Left cardiac atrium (tissue), 4 donors: Measurements from ENCODE around the gene GAS2L1. TPM values are rescaled to one million over a fixed set of nuclear protein-coding genes. Genes with fewer than 3 reads are reported as not detected.

Experiments used
- ATAC-seq, 2 donors: fragments of 200-7000 bp; cut with Tn5 transposase; one replicate each; pipeline ENCODE4 v1.9.1; 2020; ENCODE audit warnings: mild to moderate bottlenecking in 2 of 2, moderate library complexity in 2 of 2
- DNase-seq: peaks from one replicate; pipeline ENCODE4 v3.0.0-alpha.2; 2020
- intact Hi-C, 2 donors: fragments of 100-400 bp; cut with DNase I; formaldehyde crosslinking; loops; one replicate each; pipeline versions ENCODE4 v1.14.1 to v1.15.1; 2022 to 2023
- total RNA-seq, 2 donors: library from RNA; stranded (reverse); fragmentation: NEBNext Ultra II Directional; extraction: Animal tissue kit (Norgen Biotek cat#: 25700); gene quantifications; one replicate each; pipeline ENCODE4 v1.2.1, GENCODE V29; 2021
- donor health status: DM: no; HTN: yes; CAD: no.
- donor health status: DM: no; HTN: yes; CAD: no; lungs with severe emphysema.
- donor health status: DM: yes; HTN: yes; CAD: no.
- donor health status: Dilated cardiomyopathy.

The GAS2L1 gene
- total RNA-seq, 2 donors from 2014 or later = 20.1 to 25.2 TPM

DNA sequence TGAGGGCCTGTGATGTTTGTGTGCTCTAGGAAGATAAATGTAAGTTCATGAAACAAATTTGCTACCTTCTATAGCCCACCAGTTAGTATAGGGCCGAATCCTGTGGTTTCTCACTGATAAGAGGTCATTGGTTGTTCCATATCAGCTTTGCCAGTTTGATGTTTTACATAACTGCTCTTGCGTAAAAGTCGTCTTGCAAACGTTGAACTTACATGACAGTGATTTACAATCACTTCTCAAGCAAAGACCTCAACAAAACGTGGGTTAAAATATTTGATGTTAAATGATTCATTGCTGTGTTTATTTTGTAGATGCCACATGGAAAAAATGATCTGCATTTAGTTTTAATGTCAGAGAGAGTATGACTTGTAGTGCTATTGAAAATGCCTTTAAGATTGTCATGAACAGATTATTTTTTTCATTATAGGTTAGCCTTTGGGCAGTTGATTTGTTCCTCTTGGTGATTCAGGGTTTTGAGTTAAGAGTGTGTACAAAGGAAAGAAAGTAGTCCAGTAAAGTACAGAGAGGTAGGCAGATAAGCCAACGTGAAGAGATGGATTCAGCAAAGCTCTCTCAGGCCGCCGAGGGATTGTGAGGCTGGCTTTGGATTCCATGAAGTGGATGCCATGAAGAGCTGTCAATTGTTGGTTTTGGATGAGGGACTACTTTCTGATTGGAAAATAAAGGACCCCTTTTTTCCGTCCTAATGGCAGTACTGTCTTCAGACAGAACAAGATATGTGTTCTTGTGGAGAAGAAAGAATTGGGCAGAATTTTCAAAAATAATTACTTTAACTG is 35.8 kb upstream of the GAS2L1 start:
- DNase-seq = no peak
- ATAC-seq = no peak
- intact Hi-C loops = loop anchor here in 1 of 2 donors (5.0 kb wide), 1 partner anchor 37 kb away; the partner anchor contains the start of gene GAS2L1

DNA sequence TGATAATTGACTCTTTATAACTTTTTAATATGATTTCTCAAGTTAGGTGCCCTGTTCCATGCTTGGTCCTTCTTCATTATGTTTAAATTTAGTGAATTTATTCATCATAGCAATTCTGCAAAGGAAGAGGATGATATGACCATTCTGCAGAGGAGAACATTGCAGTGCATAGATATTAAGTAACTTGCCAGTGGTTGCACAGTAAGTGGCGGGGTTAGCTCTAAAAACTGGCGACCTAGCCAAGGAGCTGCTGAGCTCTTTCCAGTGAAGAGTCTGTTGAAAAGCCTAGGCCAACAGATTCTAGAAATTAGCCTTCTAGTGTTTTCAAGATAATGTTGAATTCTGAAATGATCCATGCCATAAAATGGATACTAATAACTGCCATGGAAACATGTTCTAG is 33.8 kb upstream of the GAS2L1 start:
- DNase-seq = no peak
- ATAC-seq = no peak
- intact Hi-C loops = loop anchor here in 1 of 2 donors (5.0 kb wide), 1 partner anchor 35 kb away; the partner anchor contains the start of gene GAS2L1

DNA sequence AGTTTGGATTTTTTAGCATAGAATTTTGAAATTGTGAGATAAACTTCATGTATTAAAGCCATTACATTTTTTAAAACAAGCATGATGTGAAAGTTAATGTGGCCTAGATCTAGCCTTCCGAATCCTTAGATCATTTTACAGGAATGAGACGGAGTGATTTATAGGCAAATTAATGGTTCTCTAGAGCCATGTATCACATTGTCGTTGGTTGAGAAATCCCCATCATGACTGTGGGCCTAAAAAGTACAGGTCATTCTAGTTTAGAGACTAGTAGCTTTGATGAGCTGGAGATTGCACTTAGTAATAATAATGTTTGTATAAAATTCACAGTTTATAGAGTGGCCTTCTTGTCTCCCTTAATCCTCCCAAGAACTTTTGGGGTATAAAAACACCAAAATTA is 31.3 kb upstream of the GAS2L1 start:
- DNase-seq (no peak), ATAC-seq (no peak)
- intact Hi-C loops = no loop called here

DNA sequence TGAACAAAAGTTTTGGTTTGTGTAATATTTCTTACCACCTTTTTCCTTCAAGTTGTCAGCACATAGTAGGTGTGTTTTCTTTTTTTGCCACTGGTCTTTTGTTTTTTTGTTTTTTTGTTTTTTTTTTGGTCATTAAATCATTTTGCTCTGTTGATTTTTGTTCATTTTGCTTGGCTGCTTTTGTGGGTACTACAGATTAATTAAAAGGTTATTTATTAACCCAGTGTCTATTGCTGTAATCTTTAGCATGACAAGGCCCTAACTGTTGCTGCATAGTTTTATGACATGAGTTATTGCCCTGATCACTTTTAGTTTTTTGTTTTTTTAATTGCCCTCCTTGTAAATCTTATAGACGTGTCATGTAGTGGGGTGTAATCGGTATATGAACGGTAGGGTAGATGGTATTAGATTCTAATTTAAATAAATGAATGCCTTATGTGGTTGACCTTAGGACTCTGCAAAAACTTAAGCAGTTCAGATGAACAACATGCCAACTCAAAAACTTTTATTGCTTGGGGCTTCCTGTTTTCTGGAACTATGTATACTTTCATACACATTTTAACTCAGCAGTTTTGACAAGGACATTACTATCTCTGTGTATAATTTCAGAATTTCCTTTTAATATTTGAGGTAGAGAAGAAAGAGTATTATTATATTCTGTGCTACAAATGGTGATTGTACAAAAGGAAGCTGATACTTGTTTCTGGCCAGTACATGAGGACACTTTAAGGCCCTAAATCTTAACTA is 30.5 kb upstream of the GAS2L1 start:
- ATAC-seq = no peak
- DNase-seq = no peak
- intact Hi-C loops = no loop called here

DNA sequence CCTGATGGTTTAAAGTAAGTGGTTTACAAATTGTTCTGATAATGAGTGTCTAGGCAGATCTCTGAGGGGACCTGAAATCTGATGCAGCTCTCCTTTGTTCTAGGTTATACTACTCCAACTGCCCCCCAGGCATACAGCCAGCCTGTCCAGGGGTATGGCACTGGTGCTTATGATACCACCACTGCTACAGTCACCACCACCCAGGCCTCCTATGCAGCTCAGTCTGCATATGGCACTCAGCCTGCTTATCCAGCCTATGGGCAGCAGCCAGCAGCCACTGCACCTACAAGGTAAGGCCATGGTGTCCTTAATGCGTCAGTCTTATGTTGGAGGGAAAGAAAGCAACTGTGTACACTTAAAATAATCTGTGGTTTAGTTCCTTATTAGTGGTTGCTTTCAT is 28.5 kb upstream of the GAS2L1 start:
- DNase-seq (no peak), ATAC-seq (no peak)
- intact Hi-C loops = no loop called here

DNA sequence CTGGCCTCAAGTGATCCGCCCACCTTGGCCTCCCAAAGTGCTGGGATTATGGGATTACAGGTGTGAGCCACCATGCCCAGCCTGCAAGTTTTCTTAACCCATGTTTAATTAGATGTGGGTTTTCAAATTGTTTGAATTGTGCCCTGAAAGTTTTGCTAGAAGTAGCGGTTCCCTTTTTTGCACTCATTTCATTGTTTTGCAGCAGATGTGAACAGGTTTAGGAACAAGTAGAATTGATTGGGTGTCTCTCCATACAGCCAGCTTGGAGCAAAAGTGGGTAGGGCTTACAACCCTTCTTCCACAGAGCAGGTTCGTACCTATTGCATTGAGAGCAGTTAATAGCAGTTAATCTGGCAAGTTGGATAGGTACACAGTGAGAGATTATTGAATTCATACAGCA is 22.3 kb upstream of the GAS2L1 start:
- intact Hi-C loops = no loop called here
- DNase-seq (no peak), ATAC-seq (no peak)

DNA sequence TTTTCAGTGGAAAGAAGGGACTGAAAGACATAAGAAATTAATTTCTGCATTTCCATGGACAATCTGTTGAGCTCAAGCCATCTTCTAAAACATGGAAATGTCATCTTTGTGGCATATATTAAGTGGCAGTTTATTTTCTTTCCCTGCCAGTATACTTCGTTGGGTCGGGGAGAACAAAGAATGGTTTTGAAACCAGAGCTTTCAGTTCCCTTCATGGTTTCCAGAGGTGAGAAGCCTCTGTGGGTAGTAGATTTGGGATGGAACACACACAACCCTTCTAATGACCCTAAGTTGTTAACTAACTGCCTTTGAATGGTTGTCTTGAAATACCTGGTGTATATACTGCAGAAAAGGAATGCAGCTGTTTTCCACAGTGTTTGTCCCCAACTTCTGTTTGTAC is 17.6 kb upstream of the GAS2L1 start:
- ATAC-seq = no peak
- intact Hi-C loops = no loop called here
- no peak for DNase-seq

DNA sequence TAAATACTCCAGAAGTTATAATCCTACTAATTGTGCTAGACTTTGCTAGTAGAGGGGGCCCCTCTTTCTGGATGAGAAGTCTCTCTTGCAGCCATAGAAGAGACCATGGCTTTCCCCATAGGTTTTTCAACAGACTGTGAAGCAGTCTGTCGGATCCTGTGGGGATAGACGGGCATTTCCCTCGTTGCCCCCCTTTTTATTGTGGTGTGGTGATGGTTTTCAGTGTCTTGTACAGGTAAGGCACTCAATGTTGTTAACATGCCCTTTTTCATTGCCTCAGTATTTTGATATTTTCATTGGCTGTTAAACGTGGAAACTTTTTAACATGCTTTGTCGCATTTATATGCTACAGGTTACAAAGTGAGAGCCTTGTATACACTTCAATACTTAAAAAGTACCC is 16.4 kb upstream of the GAS2L1 start:
- ATAC-seq = no peak
- no peak for DNase-seq
- intact Hi-C loops = no loop called here

DNA sequence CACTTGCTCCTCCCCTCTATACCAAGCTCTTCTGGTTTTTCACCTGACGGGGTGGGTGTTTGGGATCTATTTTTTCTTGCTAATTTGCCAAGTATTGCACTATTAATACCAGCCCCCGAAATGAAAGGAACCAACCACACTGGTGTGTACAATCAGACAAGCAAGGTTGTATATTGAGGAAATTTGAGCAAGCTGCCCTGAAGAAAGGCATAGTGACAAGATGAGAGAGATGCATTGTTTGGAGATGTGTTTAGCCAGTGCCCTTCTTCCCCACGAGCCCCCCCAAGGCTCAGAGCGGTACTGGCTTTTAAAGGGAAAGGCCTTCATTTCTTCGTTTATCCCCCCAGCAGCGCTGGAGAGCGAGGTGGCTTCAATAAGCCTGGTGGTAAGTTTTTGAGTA is 15.2 kb upstream of the GAS2L1 start:
- DNase-seq (no peak), ATAC-seq (no peak)
- intact Hi-C loops = no loop called here

DNA sequence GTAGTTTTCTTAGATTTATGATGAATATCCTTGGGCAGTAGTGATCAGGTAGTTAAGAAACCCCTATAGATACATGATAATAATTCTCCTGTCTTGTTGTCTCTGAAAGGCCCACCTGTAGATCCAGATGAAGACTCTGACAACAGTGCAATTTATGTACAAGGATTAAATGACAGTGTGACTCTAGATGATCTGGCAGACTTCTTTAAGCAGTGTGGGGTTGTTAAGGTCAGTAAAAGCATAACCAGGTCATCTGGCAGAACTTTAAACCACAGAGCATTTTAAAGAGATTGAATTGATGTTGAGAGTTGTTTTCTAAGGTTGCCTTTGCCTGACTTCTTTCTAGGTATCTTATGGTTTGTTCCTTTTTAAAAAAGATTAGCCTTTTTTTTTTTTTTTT is 14.1 kb upstream of the GAS2L1 start:
- intact Hi-C loops = no loop called here
- ATAC-seq (no peak), DNase-seq (no peak)

DNA sequence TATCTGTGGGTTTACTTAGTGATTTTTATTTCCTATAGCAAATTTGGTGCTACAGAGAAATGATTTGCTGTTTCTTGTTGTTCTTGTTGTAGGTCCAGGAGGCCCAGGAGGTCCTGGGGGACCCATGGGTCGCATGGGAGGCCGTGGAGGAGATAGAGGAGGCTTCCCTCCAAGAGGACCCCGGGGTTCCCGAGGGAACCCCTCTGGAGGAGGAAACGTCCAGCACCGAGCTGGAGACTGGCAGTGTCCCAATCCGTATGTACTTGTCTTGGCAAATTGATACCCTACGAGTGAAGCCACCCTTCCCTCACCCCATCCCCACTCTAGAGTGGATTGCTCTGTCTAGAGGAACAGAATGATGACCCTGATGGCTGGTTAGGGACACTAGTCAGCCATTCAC is 7.8 kb upstream of the GAS2L1 start:
- ATAC-seq (no peak), DNase-seq (no peak)
- intact Hi-C loops = no loop called here

DNA sequence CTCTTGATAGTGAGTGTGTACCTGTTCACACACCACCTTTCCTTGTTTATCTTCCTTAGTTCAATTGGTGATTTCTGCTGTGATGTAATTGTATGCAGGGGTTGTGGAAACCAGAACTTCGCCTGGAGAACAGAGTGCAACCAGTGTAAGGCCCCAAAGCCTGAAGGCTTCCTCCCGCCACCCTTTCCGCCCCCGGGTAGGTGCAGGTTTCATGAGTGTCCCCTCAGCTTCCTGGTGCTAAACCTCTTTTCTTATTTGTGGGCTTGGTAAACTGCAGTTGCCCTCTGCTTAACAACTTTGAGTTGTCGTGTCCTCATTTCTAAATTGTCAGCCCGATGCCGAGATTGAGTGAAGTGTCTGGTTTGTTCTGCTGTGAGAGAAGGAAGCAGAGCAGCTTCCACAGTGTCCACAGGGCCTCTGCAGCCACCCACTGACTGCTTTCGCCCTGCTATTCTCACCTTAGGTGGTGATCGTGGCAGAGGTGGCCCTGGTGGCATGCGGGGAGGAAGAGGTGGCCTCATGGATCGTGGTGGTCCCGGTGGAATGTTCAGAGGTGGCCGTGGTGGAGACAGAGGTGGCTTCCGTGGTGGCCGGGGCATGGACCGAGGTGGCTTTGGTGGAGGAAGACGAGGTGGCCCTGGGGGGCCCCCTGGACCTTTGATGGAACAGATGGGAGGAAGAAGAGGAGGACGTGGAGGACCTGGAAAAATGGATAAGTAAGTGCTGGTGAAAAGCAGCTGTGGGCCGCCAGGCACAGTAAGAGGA is 7.1 kb upstream of the GAS2L1 start:
- DNase-seq (no peak), ATAC-seq (no peak)
- intact Hi-C loops = no loop called here

DNA sequence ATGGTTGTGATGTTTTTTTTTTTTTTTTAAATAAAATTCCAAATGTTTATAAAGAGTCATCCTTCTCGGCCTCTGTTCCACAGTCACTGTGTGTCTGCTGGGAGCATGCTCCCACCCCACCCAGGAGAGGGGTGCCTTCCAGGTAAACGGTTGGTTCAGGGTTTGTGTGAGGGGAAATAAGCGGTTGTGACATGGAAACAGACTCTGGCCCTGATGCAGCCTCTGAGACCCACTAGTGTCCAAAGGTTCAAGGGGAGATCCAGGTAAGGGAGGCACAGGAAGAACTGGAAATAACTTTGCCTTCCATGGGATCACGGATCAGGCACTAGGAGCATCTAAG is 6.0 kb upstream of the GAS2L1 start:
- intact Hi-C loops = no loop called here
- no peak for ATAC-seq

DNA sequence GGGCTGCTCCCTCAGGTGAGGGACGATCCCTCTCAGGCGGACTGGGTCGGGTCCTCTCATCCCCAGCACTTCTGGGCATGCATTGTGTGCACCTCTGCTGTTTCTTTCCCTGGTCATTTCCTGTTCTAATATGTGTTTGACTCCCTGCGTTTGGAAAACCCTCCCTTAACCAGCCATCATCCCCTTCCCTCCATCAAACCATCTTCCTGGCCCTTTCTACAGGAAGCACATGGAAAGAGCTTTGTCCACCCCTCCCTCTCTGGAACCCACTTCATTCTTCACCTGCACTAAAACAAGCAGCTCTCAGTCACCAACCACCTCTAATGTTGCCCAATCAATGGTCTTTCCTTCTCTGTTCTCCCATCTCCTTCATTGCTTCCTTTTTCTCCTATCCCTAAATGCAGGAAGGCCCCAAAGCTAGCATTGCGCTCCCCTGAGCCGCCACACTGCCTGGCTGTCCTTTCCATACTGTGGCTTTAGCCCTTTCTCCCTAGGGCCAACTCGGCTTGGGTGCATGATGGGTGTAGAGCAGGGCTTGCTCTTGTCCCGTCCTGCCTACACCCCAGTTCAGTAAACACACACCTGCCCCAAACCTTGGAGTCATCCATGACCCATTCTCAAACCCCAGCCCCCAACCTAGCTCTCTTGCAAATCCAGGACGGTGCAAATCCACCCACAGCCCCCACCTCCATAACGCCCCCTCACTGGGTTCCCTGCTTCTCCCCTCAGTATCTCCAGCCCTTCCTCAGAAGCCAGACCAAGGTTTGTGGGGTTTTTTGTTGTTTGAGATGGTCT is 5.4 kb upstream of the GAS2L1 start:
- ATAC-seq = no peak
- no peak for DNase-seq
- intact Hi-C loops = no loop called here

More for the DNA sequence above, 6.0 kb upstream of the GAS2L1 start:
- no peak for DNase-seq

DNA sequence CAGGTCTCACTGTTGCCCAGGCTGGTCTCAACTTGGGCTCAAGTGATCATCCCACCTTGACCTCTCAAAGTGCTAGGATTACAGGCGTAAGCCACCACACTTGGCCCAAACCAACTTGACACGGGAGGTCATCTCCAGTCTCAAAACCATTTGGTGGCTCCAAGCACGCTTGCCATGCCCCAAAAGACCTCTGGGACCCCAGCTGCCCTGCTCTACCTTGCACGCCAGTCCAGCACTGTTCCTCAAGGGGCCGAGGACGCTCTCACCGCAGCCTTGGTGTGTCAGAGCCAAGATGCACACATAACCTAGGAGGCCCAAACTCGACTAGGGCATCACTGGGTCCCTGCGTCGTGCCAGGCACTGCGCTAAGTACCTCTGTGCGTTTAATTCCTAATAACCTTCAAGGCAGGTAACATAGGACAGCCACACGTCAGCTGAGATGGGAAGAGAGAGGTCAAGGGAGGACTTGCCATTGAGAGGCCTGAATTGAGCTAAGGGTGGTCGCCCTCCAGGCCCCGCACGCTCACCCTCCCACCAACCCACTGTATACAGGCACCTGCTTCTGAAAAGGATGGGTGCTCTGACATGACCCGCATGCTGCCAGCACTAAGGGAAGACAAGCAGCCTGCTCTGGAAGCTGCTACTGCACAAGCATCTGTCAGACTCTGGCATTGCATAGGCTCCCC is 4.6 kb upstream of the GAS2L1 start:
- no peak for ATAC-seq
- DNase-seq = no peak
- intact Hi-C loops = no loop called here

DNA sequence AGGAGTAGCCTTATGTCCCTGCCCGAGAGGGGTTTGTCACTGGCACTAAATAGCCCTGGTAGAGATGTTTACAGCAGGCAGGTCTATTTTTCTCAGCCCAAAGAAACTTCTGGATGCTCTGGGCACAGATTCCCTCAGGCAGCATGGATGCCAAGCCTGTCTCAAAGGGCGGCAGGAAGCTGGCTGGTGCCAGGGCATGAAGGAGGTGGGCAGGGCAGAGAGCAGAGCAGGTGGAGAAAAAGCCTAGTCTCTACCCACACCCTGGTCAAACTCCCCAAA is 4.1 kb upstream of the GAS2L1 start:
- no peak for DNase-seq
- intact Hi-C loops = no loop called here
- ATAC-seq = no peak

DNA sequence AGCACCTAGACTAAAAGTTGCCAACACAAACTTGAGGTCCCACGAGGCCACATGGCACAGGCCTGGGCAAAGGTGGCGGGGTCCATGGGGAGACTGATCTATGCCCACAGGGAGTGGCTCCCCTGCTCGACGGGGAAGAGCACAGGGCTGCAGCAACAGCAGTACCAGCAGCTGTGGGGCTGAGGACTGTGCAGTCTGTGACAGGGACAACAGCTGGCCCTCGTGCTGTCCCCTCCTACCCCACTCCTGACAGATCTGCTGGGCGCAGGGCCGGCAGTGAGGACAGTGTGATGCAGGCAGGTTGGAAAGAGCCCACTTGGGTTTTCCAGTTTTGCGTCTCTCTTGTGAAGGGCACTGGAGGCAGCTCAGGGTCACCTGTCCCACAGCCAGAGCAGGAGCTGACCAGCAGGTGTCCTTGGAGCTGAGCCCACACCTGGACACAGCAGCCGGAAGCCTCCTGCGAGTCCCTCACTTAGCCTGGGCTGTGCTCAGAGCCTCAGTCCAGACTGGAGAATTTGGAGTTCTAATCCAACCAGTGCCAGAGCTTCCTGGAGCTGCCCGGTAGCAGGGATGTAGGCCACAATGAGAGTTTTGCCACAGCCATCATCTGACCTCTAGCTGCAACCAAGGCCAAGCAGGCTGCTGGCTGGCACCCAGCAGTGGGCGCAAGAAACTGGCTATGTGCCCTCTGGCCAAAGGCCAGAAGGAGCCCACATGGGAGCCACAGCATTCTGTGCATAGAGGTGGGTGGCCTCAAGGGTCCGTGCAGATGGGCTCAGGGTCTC is 3.6 kb upstream of the GAS2L1 start:
- DNase-seq (no peak), ATAC-seq (no peak)
- intact Hi-C loops = no loop called here

DNA sequence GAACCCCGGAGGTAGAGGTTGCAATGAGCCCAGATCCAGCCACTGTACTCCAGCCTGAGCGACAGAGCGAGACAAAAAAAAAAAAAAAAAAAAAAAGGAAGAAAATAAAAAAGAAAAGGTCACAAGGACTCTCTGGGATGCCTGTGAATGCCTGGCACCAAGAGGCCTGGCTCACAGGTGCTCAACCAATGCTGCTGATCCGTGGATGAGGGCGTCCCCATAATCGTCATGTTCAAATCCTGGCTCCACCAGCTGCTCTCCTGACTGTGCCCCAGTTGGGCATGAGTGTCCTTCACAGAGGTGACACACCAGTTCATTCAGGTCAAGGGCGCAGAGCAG is 645 bp upstream of the GAS2L1 start:
- intact Hi-C loops = loop anchor here in 1 of 2 donors (5.0 kb wide), 2 partner anchors 34 to 51 kb away; no protein-coding TSS in a partner anchor
- no peak for ATAC-seq
- DNase-seq = no peak
